Measurements from ENCODE around the gene ASB14.

Gene ASB14

GRCh38 chr3:57224856-57225255 lies 67.6 kb downstream of the ASB14 start:
- no peak overlapping the region for H3K9ac ChIP-seq (ENCODE audit: low read length)
- no peaks in the 10 kb centered on the region for H3K36me3 ChIP-seq (ENCODE audit: control insufficient read depth, insufficient read depth, low read length)
- no peak overlapping the region for H3K27ac ChIP-seq (ENCODE audit: low read depth, low read length)
- H3K9me3 ChIP-seq (ENCODE audit: control insufficient read depth, insufficient read depth, low read depth, low read length): no peaks in the 10 kb centered on the region
- H3K4me3 ChIP-seq (ENCODE audit: low read depth, low read length): no peak overlapping the region
- H3K27me3 ChIP-seq (ENCODE audit: control insufficient read depth, insufficient read depth, low read length): peaks cover 7% of the 10 kb centered on the region; the same call in 1 of the 2 replicates
- peaks cover 11% of the 10 kb centered on the region; the same call in 1 of the 2 replicates for H3K4me1 ChIP-seq (ENCODE audit: control insufficient read depth, insufficient read depth, low read length)

- no peaks in the 10 kb centered on the region for H3K27me3 ChIP-seq (ENCODE audit: control insufficient read depth, insufficient read depth, low read length)
- no peaks in the 10 kb centered on the region for H3K9me3 ChIP-seq (ENCODE audit: control insufficient read depth, insufficient read depth, low read depth, low read length)
- H3K4me1 ChIP-seq (ENCODE audit: control insufficient read depth, insufficient read depth, low read length): peaks cover 3% of the 10 kb centered on the region; the same call in 1 of the 2 replicates
- H3K27ac ChIP-seq (ENCODE audit: low read depth, low read length): no peak overlapping the region
- no peak overlapping the region for H3K9ac ChIP-seq (ENCODE audit: low read length)
- no peak overlapping the region for H3K4me3 ChIP-seq (ENCODE audit: low read depth, low read length)
- no peaks in the 10 kb centered on the region for H3K36me3 ChIP-seq (ENCODE audit: control insufficient read depth, insufficient read depth, low read length)
Observed at GRCh38 chr3:57221883-57222282, 70.6 kb downstream of the ASB14 start.

Measured in HUES6 (cell line).